NCI-H2107 treated with DMSO at 0.1 percent for 48 hours (cell line): Measurements from ENCODE around the gene SMARCE1.
A peak's percentile ranks its signal among the peaks of the same experiment; 100 is the strongest.

Experiments used
- DNase-seq: peaks from one replicate; lab custom pipeline; 2025; ENCODE audit not compliant: unreplicated experiment; lab: John Stamatoyannopoulos, UW

Gene SMARCE1

DNA sequence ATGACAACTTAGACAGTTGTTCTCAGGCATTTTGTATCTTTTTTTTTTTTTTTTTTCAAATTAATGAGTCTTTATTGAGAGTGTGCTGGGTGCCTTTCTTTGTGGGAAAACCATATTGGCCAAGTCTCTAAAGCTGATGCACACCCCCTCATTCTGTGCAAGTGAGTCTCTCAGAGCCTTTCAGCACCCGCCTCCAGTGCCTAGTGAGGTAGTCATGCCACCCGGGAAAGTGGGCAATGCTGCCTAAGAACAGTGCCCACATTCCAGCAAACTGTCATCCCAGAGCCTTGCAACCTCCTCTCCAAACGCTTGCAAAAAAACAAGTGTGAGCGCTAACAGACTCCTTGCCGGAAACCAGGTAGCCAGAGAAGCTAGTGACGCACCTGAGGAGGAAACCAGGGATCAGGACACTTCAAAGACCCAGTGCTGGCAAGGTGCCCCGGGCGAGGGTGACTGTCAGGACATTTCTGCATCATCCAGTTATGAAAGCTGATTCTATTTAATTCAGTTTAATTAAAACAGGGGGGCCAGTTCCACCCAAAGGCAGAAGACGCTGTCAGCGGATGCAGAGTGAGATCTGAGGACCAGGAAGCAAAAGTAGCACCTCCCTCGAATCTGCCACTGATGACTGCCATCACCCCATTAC, 34.9 kb downstream of the SMARCE1 start:
- DNase-seq = no peak

DNA sequence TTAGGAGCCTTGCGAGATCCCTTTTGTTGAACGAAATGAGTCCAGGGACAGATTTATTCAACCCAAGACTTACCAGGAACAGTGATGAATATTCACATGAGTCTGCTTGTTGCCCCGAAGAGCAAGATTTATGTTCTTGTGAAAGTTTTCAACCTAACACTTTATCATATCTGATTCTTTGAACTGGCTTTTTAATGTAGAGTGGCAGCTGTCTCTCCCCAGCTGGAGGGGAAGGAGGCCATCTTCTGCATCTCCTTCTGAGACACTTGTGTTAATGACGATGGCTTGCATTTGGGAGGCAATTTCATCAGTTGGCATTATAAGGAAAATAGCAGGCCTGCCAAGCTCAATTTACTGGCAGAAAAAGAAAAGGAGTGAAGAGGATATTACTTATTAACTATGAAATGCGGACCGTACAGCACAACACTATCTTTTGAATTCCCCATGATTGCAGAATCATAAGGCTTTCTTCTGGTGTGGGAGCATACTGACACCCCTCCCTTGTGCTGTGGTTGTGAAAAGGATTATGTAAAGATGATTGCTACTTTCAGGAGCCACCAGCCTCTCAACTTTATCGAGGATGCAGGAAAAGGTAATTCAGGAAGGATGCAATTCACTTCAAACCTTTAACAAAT, 35.7 kb downstream of the SMARCE1 start:
- no peak for DNase-seq

DNA sequence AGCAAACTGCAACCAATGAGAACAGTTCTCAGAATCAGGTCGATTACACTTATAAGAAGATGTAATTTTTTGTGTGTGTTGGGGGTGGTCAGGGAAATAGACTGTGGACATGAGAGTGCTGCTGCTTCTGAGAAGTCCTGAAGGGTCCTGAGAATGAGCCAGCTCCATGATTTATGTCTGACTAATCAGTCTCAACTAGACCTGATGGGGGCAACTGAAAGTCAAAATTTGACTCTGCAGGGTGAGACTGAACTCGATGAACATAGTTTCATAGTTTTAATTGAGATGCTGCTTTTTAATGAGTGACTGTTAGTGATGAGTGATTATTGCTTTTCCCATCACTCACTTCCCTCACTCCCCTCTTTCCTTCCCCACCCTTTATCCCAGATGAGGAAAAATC, 37.3 kb downstream of the SMARCE1 start:
- no peak for DNase-seq

DNA sequence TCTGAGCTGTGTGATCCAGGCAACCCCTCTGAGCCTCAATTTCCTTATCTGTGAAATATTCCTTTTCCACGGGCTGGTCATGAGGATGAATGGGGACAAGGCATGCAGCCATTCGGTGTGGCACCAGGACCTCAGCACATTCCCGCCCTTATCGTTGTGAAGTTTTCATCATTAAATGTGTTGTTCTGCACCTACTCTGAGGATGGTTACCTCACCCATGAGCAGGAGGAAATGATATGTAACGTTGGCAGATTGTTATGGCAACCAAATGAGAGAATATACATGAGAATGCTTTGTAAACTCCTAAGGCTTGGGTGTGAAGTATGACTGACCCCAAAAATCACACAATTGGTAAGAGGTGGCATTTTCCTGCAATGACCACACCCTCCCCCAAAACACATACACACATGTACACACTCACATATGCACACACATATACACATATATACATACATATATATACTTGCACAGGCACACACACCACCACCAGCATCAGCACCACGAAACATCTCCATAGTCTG, 39.5 kb downstream of the SMARCE1 start:
- no peak for DNase-seq

DNA sequence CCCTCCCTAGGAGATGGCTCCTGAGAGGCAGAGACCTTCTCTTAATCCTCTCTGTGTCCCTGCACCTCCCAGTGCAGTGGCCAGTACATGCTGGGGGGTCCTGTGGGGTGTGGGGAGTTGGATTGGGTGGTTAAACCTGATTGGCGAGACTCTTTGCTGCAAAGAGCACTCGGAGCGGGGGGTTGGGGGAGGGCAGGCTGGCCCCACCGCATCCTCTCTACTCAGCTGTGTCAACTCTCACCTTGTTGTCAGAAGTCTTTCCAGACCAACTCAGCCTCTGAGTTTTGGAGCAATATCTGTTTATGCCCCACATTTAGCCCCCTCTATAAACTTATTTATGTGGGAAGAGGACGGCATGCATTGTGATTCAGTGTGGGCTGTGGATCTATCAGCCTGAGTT, 40.0 kb downstream of the SMARCE1 start:
- no peak for DNase-seq

DNA sequence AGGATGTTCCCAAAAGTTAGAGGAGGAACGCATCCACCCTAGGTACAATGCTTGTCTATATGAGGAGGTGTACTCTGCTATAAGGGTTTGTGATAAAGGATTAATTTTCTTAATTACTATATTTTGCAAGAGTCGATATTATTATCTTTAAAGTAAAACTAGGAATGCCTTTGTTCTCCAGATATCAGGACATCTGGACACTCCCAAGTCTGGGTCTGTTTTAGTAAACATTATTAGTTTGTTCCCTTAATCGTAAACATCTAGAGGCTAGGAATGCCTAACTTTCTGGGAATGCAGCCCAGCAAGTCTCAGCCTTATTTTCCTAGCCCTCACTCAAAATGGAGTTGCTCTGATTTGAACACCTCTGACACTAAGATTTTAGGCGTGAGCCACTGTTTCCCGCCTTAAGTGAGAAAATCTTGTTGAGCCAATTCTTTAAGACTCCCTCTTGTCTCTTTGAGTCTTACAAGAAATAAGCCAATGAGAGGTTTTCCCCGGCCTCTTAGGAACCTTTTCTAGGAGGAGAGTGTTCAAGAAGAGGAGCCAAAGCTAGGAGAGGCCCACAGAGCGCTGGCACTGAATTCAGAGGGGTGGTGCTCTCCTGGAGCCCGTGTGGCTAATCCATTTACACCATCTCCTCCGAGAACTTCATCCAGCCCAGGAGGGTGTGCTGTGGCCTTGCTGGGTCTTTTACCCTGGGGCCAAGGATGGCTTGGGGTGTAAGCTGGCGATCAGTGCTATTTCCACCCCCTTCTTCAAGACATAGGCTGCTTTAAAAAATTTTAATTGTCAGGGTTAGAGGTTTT, 40.9 kb downstream of the SMARCE1 start:
- no peak for DNase-seq

DNA sequence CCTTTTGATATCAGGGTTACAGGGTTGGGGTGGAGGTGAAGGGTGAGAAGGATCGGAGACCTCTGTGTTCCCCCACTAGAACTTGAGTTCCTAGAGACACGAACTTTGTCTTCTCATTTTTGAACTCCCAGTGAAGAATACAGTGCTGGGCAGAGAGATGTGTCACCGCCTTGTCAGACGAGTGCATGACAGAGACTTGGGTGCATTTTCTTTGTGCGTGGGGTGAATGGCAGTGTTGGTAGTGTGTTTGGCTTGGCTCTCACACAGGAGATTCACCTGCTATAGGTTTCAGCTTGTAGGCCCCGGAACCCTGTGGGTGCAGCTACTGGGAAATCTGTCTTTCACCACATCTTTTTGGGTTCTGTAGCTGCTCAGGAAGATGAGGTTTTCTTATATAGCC, 42.3 kb downstream of the SMARCE1 start:
- no peak for DNase-seq

DNA sequence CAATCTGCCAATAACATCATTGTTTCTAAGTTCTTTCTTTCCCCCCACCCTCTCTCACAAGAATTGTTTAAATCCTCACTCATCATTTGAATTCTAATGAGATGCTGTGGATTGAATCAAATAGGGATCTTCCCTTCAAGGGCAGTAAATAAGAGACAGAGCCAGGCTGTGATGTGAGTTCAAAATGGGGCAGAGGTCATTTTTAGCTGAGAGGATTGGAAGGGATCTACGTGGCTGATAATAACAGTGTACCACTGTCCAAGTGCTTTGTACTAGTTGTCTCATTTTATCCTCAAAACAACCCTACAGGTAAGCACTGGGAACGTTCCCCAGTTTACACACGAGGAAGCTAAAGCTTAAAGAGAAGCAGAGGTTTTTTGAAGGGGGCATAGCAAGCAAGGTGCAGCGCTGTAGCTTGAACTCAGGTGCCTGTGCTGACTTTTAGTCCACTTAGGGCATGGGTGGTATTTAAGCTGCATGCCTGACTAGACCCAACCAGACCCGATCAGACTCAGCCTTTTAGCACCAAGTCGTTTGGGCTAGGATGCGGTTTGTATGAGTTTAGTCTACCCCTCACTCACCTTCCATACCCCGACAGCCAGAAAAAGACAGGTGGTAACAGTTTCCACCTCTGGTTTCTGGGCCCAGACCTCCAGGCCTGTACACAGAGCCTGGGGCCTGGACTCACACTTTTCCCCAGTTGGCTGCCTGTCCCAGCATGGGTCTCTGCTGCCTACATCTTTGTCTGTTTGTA, 43.1 kb downstream of the SMARCE1 start:
- no peak for DNase-seq

DNA sequence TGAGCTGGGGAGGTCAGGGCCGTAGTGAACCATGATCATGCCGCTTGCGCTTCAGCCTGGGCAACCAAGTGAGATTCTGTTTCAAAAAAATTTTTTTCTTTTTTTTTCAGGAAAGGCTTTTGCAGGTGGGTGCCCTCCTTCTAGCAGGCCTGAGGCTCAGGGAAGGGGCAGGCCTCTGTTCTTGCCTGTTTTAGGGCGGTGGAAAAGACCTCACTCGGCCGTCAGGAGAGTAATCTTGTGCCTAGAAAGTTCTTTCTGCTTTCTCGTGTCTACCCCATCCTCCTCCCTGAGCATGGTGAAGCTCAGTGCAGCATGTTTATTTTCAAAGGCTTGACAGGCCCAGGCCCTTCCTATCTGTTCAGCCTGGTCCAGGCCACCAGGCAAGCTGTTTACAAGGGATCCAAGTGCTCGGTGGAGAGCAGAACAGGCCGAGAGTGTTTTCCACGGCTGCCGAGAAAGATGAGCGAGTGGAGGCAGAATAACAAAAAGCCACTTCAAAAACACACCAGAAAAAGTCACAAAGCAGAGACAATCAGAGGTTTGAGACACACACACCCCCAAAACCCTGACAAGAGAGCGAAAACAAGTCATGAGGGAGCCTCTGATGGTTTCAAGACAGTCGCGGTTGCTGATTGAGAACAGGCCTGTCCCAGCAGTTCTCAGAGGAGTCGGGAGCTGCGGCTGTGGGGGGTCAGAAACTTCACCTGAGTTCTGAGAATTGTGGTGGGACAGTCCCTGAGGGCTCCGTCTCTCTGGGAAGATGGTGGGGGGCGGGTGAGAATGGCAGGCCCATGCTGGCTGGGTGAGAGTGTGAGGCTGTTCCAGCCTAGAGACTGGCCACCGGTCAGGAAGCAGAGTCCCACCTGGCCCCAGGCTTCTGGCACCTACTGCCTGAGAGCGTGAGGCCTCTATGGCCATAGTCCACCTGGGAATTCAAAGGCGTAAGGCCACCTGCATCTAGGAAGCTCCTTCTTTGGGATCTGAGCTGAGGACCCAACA, 44.9 kb downstream of the SMARCE1 start:
- no peak for DNase-seq

DNA sequence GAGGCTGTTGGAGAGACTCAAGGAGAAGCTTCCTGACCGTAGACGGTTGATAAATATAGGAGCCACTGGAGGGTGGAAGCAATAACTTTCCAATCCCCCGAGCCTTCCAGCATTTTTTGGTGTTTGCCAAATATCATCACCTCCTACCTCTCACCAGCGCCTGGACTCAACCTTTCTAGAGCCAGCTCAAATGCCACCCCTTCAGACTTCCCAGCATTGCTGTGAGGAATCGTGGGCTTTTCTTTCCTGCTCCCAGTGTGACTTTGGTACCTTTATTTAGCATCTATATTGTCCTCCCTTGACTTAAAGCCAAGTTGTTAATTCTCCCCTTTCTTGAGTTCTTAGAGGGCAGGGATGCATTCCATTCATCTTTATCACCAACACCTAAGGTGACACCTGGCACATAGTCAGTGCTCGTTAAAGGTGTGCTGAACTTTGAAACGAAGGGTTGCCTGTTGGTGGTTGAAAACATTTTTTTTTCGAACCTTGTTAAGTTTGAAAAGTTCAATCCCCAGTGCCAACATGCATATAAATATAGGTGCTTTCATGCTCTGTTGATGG, 47.1 kb downstream of the SMARCE1 start:
- DNase-seq = no peak

DNA sequence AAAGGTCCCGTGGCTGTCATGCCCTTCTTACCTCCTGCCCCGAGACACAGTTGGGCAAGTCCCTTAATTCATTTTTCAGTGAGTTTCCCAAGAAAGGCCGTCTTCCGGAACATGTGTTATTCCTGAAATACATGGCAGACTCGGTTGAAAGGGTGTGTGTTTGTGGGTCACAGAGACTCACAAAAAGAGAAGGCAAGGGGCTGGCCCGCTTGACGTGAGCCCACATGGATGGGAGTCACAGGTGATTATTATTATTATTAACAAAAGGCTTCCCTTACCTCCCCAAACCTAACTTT, 48.2 kb downstream of the SMARCE1 start:
- DNase-seq = no peak

DNA sequence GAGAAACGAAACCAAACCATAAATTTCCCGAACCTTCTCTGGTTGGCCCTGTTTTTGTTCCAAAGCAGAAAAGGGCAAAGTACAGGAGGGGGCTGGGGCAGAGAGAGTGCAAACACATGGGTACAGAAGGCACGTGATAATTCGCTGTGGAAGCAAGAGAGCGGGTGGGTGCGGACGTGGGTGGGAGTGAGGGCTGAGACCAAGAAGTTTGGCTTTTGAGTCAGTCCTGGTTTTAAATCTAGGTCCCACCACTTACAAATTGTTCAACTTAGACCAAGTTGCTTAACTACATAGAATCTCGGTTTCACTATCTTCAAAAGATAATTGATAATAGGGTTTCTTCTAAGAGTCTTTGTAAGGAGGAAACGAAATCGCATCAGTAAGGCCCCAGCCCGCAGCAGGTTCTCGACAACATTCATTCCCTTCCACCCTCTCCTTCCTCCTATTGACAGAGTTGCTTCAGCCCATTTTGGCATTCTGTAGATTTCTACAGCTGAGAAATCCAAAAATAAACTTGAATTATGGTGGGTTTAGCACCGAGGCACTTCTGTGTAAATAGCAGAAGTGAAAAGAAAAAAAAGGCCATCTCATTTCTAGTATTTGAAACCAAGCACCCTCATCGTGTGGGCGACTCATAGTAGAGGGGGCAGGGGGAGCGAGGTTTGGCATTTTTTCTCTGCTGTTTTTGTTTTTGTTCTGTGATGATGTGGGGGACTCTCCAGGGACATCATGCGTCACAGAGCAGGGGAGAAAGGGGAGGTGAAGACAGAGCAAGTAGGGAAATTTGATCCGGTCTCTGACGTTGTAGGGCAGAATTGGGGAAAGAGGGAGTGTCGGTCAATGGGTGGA, 48.8 kb downstream of the SMARCE1 start:
- no peak for DNase-seq

DNA sequence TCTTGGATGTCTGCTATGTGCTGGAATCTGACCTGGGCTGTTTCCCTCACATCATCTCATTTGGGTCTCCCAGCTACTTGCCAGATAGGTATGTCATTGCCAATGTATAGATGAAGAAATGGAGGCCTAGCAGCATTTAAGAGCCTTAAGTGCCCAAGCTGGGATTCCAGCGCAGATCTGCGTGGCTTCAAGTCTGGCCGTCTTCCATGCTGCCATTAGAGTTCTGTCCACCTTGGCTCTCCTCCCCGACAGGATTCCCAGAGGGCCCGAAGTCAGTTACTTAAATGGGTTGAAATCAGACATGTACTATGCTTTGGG, 49.4 kb downstream of the SMARCE1 start:
- DNase-seq = no peak

DNA sequence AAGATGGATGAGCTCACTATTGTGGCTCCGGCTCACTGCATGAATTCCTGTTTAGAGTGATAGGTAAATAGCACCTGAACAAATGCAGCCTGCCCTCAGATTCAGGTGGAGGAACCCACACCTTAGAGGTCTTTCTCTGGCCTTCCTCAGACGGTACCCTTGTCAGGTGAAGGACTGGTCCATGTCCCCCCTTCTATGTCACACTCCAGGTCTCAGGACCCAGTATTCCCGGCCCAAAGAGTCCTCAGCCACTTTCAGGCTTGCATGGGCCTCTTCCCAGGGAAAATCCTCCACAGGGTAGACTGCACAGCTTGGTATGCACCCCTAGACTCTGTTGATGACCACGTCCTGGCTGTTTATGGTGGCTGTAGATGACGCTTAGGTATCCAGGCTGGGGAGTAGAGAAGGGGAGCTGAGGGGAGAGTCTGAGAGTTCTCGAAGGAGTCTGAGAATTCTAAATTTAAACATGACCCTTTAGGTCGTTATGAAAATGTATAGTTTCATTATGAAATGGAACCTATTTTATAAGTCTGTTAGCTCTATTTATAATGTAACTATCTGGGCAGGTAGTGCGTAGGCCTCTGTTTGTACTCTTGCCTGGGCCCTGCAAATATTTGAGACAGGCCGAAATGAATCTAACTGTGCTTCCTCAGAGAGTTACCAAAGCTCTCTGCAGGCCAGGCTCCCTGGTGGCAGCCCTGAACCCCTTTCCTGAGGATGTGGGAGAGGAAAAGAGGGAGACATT, 49.9 kb downstream of the SMARCE1 start:
- DNase-seq = no peak

DNA sequence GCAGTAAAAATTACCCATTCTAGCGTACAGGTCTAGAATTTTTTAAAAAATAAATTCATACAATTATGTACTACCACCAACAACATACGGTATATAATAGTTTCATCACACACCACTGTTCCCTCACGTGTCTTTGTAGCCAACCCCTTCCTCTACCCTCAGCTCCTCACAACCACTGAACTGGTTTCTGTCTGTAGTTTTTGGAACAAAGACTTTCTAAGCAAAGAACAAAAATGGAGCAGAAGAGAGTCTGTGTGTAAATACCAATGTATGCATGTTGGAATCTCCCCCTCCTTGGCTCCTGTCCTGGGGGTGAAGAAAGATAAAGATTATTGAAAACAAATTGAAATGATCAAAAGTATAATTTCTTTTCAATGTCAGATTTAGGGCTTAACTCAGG, 50.5 kb downstream of the SMARCE1 start:
- DNase-seq = no peak

DNA sequence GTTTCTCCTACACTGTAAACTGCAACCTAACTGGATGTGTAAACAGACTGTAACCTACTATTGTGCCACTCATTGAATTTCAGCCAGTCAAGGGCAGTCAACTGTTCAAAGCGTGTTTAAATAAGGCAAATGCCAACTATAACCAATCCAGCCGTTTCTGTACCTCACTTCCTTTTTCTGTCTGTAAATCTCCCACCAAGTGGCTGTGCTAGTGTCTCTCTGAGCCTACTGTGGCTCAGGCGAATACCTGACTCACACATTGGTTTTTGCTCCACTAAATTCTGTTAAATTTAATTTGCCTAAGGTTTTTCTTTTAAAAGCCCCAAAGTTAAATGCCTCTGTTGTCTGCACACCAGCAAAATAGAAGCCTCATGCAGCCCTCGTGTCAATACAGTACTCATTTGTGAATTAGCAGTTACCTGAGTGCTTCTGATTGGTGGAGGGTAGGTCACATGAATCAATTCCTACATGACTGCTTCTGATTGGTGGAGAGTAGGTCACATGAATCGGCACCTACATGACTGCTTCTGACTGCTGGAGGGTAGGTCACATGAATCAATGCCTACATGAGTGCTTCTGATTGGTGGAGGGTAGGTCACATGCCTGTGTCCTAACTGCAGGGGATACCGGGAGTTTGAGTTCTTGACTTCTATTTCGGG, 51.2 kb downstream of the SMARCE1 start:
- DNase-seq = peak; percentile 13

DNA sequence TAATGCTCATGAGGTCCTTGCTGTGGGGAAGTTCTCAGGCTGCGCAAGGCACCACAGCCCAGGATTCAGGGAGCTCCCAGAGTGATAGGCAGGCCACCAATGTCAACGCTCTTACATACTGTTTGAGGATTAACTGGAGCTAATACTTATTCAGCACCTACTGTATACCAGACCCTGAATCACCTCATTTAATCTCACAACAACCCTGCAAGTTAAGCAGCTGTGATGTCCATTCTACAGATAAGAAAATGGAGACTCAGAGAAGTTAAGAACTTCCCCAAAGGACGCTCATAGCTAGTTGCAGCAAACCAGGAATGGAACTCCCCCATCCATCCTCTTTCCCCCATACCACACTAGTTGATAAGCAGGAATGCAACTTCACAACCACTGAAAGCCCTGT, 56.9 kb downstream of the SMARCE1 start:
- DNase-seq = no peak

DNA sequence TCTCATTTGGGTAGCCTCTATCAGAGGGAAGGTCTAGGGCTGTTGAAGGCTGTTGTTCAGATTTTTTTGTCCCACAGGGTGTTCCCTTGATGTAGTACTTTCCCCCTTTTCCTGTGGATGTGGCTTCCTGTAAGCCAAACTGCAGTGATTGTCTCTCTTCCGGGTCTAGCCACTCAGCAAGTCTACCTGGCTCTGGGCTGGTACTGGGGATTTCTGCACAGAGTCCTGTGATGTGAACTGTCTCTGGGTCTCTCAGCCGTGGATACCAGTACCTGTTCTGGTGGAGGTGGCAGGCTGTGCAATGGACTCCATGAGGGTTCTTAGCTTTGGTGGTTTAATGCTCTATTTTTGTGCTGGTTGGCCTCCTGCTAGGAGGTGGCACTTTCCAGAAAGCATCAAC, 59.1 kb downstream of the SMARCE1 start:
- DNase-seq = no peak
